HK-2 (cell line): Measurements from ENCODE around the gene ERC2.

Source experiments
- DNase-seq: peaks from one replicate; pipeline ENCODE4 v3.0.0-alpha.2; 2018; ENCODE audit not compliant: unreplicated experiment

The ERC2 gene

GRCh38 chr3:56253941-56254665, 214.2 kb downstream of the ERC2 start:
- DNase-seq, result no peak

DNA sequence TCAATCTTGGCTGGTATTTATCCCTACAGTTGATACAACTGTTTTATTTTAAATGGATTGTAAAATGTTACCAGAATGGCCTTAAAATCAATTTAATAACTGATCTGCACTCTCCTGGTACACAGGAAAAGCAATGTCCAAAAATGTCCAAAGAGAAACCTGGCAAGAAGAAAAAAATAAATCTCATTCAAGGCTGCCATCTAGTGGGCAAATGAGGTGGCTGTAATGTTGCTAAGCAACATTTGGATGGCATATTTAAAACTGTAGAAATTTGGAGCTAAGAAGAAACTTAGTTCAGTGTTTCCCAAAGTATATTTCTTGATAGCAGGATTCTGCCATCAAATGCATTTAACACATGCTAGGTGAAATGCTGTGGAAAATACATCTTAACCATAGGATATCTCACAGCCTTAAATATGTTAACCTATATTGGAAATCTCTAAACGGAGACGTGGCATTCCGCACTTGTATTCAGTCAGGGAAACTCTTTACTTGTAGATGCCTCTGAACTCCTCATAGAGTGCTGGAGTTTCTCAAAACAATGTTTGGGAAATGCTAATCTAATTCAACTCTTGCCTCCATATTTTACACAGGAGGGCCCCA, 216.8 kb downstream of the ERC2 start:
- peak; percentile 7 for DNase-seq

DNA sequence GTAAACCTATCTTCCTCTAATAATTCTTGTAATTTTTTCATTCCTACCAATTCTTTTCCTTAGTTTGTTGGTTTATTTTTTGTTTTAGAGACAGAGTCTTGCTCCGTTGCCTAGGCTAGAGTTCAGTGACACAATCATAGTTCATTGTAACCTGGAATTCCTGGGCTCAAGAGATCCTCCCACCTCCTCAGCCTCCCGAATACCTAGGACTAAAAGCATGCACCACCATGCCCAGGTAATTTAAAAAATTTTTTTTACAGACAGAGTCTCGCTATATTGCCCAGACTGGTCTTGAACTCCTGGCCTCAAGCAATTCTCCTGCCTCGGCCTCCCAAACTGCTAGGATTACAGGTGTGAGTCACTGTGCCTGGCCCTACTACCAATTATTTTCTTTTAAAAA, 220.2 kb downstream of the ERC2 start:
- DNase-seq, result no peak

DNA sequence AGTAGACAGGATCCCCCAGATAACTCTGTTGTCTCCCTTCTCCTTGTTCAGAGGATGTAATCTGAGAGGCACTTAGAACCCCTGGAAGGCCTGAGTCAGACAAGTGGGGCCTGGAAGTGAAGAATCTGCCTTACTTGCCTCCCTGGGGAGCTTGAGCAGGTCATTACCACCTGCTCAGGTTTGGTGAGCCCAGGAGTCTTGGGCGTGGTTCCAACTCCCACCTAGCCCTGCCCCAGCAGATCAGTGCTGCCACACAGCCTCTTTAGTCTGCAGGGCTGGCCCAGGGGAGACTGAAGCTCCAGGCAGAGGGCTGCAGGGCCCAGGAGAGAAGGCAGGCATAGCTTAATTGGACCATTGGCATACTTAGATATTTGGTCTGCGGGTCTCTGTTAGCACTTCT, 230.0 kb downstream of the ERC2 start:
- no peak for DNase-seq

DNA sequence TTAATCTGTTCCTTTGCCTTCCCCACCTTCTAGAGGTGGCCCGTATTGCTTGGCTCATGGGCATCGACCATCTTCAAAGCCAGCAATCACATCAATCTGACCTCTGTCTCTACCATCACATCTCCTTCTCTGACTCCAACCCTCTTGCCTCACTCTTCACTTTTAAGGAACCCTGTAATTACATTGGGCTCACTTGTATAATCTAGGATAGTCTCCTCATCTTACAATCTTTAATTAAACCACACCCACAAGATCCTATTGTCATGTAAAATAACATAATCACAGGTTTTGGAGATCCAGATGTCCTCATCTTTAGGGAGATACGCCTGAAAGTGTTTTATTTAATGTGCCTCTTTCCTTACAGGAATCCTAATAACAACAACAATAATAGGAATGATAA, 234.5 kb downstream of the ERC2 start:
- DNase-seq, result no peak

DNA sequence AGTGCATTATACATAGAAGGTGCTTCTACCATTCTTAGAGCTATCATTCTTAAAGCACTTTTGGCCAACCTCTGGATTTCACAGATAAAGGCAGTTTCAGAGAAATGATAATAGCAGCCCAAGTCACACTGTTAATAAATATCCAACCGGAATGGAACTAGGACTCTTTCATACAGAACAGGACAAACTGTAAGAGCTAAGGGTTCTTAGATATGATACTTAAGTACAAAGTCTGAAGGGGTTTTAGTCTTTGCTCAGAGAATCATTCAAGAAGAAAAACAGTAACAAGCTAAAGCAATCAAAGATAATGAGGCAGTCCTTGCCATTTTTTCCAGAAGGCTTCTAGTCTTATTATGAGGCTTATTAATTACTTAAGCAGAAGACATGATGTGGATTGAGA, 239.0 kb downstream of the ERC2 start:
- DNase-seq, result no peak

GRCh38 chr3:56222866-56223265, 245.4 kb downstream of the ERC2 start:
- no peak for DNase-seq

GRCh38 chr3:56219894-56220805, 248.1 kb downstream of the ERC2 start:
- peak; percentile 32 for DNase-seq

DNA sequence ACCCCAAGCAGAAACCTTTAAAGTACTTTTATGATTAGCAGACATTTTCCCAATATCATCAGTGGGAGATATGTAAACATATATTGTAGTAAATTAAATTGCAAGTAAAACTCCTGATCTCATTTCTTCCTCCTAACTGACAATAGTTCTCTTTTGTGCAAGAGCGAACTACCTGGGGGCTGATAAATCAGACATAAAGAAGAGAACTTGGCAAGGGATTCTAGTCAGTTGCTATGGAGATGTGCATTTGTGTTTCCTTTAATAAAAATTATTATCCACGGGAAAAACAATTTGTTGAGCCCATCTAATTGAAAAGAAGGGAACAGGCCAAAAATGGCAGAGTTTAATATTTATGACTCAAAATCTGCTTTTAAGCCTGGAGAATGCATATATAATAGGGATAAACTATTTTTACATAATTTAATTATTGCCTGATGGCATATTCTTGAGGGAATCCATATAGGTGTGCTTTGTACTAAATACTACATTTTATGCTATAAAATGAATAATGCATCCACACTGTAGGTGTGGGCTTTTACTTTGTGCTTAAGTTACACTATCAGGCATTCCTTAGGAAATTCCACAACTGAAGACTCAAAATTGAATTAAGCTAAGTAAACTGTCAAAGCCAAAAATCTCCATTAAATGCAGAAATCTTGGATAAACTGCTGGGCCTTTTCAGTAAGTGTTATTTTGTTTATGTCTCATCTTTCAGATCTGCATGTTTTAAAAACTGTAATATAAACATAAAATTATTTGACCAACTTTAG, 258.1 kb downstream of the ERC2 start:
- DNase-seq, result no peak

GRCh38 chr3:56207922-56208321, 260.3 kb downstream of the ERC2 start:
- DNase-seq, result no peak

GRCh38 chr3:56205406-56205805, 262.9 kb downstream of the ERC2 start:
- DNase-seq, result no peak

DNA sequence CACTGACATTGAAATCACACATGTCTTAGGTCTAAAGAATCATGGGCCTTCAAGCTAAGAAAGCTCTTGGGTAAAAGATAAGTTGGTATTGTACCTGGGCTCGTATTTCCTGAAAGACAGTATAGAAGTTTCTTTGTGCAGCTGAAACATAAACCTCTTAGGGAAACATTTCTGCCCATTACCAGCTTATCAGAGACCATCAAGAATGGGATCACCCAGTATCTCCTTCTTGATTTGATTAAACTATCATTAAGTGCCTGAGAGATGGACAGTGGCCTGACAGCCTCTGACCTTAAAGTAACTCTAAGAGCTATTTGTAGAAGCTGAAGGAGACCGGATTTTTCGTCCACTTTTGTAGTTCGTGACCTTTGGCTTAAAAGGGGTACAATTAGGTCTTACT, 265.3 kb downstream of the ERC2 start:
- DNase-seq, result no peak

DNA sequence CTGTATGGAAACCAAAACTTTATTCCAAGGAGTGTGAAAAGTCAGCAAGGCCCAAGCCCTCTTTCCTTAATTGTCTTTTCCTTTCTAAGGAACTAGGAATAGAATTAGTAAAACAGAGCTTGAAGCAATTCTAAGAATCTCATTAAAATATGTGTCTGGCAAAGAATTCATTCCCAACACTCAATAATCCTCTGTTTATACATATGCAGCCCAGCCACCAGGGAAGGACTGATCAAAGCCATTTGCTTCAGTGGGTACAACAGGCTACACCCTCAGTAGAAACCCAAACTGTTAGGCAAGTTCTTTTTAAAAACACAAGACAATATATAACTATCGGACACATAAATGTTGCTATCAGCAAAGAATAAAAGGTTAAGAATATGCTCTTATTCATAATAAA, 266.9 kb downstream of the ERC2 start:
- no peak for DNase-seq

- DNase-seq, result no peak
Measured at GRCh38 chr3:56200251-56200650, 268.0 kb downstream of the ERC2 start.

- DNase-seq, result no peak
Measured at GRCh38 chr3:56197991-56198390, 270.3 kb downstream of the ERC2 start.

DNA sequence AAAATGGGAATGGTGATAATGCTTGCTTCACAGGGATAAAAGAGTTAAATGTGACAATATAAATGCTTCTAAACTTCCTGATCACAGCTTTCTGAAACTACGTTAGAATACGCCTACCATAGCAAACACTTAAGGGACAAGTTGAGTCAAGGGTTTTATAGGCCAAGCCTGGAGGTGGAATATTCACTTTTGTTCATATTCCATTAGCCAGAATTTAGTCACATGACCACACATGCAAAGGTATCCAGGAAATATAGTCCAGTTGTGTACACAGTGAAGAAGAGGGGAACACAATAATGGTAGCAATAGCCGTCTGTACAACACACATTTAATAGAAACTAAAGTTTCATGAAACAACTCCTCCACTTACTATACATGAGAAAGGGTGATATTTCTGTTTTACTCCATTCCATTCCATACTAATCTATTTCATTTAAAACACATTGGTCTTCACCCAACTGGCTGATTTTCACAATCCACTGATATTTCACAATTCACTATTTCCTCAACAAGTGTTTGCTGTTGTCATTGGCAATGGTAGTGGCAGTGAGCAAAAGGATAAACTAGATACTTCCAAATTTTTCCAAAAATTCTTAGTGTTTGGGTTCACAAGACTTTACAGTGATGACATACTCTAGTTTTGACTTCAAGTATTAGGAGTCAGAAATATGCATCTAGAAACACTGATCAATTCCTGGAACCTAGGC, 270.9 kb downstream of the ERC2 start:
- DNase-seq, result no peak

DNA sequence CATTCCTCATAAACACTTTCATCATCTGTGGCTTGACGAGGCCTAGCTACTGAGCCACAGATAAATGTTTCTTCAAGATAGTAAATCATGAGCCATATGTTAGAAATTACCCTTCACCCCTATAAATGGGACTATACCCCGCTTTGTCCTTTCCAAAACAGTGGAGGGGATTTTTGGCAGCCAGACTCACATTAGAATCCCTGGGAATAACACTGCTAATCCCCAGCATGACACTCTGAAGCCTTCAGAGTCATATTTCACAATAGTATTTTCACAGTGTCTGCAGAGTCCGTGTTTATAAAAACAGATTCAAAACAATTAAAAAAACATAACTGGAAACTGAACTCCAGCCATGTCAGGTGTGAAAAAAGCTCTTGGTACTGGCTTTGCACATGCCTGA, 271.6 kb downstream of the ERC2 start:
- DNase-seq, result no peak

- DNase-seq, result no peak
Measured at GRCh38 chr3:56193519-56193918, 274.7 kb downstream of the ERC2 start.

DNA sequence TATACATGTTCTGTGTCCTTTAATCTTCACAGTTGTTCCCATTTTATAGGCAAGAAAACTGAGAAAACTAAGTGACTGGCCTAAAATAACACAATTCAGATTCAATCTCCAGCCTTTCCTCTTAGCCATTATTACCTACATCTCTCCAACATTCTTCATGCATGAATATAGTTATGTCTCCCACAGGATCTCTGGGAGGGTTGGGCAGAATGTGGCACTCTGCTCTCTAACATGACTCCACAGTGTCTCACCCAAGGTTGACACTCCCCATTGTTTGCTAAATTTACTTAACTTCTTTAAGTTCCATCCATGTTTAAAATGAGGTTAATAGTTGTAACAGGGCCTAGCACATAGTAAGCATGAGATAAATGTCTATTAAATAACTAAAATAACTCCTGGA, 276.3 kb downstream of the ERC2 start:
- DNase-seq, result no peak

DNA sequence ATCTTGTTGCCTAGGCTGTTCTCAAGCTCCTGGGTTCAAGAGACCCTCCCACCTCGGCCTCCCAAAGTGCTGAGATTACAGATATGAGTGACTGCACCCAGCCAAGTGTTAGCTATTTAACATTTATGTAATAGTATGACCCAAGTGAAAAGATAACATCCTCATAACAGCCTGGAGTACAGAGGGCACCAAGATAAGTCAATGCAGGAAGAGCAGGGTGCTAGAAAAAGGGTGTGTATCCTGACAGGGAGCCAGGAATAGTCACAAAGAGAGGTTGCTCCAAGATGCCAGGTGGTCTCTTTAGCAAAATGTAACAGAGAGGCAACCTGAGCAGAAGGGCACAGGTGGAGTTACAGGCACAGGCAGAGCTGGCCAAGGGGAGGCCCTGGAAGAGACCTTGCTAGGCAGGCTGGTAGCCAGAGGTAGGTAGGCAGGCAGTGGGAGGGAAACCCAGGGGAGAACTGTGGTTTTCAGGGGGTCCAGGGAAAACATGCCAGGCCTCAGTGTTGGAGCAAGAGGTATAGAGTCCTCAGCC, 277.4 kb downstream of the ERC2 start:
- DNase-seq, result no peak

GRCh38 chr3:56190130-56190529, 278.1 kb downstream of the ERC2 start:
- no peak for DNase-seq
